ENCODE results near the gene TMPRSS12. TPM values are rescaled to one million over a fixed set of nuclear protein-coding genes. Genes with fewer than 3 reads are reported as not detected.

TMPRSS12 gene
- total and polyA plus RNA-seq, 2 experiments from 2014 or later: not detected

DNA sequence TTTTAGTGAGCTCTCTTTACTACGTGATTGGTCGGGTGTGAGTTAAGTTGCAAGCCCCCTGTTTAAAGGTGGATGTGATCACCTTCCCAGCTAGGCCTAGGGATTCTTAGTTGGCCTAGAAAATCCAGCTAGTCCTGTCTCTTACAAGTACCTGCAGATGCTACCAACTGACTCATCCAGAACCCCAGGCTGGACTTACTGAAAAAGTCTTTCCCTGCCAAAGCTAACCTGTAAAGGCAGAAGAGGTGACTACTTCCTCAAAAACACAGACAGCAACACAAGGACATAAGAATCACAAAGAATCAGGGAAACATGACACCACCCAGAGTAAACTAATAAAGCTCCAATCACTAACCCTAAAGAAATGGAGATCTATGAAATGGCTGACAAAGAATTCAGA is 70.5 kb downstream of the TMPRSS12 start:
- H3K4me1 ChIP-seq (ENCODE audit: insufficient read depth): no peaks in the 10 kb centered on the region
- TF ChIP-seq EZH2phosphoT487 (IDR thresholded peaks at IDR 0.05; ENCODE audit: insufficient read depth, low read depth): no peak
- no peak overlapping the region for H3K9ac ChIP-seq
- WGBS, 2 experiments (ENCODE audit: low coverage in 1 of 2, low lambda C conversion rate in 2 of 2, missing lambda C conversion rate in 2 of 2): 77 to 93% methylated on average over 2 of the region's 2 CpGs
- no peaks in the 10 kb centered on the region for H3K9me2 ChIP-seq (ENCODE audit: insufficient read depth)
- H4K20me1 ChIP-seq (ENCODE audit: insufficient read depth): no peaks in the 10 kb centered on the region
- no peak overlapping the region for H3K27ac ChIP-seq
- no peak overlapping the region for H2AFZ ChIP-seq
- no peaks in the 10 kb centered on the region for H3F3A ChIP-seq (ENCODE audit: insufficient read depth)
- no peak for DNase-seq
- in situ Hi-C loops (cut with MboI): no loop called here
- H3K4me2 ChIP-seq (ENCODE audit: unreplicated experiment): no peak overlapping the region
- no peaks in the 10 kb centered on the region for H3K79me2 ChIP-seq (ENCODE audit: insufficient read depth)
- no peaks in the 10 kb centered on the region for H3K36me3 ChIP-seq (ENCODE audit: low read depth)
- H3K4me3 ChIP-seq: no peak overlapping the region
- H3K27me3 ChIP-seq (replicated peaks; ENCODE audit: insufficient read depth): no peaks in the 10 kb centered on the region
- H3K9me3 ChIP-seq (ENCODE audit: low read depth): no peaks in the 10 kb centered on the region

DNA sequence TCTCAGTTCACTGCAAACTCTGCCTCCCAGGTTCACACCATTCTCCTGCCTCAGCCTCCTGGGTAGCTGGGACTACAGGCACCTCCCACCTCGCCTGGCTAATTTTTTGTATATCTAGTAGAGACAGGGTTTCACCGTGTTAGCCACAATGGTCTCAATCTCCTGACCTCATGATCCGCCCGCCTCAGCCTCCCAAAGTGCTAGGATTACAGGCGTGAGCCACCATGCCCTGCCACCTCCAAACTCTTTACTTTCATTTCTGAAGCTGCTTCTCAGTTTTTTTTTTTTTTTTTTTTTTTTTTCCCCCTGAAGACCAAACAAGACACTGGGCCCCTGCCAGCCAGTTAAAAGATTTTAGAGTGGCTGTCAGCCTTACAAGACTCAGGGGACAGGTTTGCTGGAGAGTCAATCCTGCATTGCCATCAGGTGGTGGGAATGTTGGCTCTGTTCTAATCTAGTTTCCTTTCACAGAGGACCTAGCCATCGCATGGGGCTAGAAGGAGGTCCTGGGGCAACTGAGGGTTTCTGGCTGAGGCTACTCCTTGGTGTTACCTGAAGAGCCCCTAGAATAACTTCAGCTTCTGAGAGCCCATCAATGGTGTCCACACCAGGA is 72.3 kb downstream of the TMPRSS12 start:
- Histone ChIP-seq H3K27ac (no peak overlapping the region), H3K9ac (no peak overlapping the region), H3K79me2 (ENCODE audit: insufficient read depth) (no peaks in the 10 kb centered on the region), H3K4me1 (ENCODE audit: insufficient read depth) (no peaks in the 10 kb centered on the region), H4K20me1 (ENCODE audit: insufficient read depth) (no peaks in the 10 kb centered on the region), H3K4me3 (no peak overlapping the region), H3K9me2 (ENCODE audit: insufficient read depth) (no peaks in the 10 kb centered on the region), H3K9me3 (ENCODE audit: low read depth) (no peaks in the 10 kb centered on the region), H3K36me3 (ENCODE audit: low read depth) (no peaks in the 10 kb centered on the region), H3F3A (ENCODE audit: insufficient read depth) (no peaks in the 10 kb centered on the region), H2AFZ (no peak overlapping the region), H3K27me3 (replicated peaks; ENCODE audit: insufficient read depth) (no peaks in the 10 kb centered on the region), H3K4me2 (ENCODE audit: unreplicated experiment) (no peak overlapping the region)
- TF ChIP-seq EZH2phosphoT487 (IDR thresholded peaks at IDR 0.05; ENCODE audit: insufficient read depth, low read depth): no peak
- TF ChIP-seq EZH2 (IDR thresholded peaks at IDR 0.05; ENCODE audit: insufficient read depth, poor library complexity, severe bottlenecking): no peak
- in situ Hi-C loops (cut with MboI): no loop called here
- DNase-seq: no peak
- 59 to 68% methylated on average over 6 of the region's 6 CpGs for WGBS, 2 experiments (ENCODE audit: low coverage in 1 of 2, low lambda C conversion rate in 2 of 2, missing lambda C conversion rate in 2 of 2)

DNA sequence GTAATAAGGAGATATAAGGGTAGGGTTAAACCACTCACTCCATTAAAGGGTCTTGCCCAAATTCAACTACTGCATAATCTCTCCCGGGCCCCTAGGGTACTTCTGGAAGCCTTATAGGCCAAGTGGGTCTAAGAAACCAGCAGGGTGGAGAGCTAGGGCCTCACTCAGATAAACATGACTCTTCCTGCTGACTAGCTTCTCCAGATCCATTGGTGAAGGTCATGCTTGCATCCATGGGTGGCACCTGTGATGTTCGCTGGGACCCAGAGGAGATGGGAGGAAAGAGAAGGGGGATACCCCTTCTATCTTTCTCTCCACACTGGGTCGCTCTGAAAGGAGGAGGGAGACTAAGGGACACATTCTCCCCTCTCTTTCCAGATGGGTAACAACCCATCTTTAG is 73.6 kb downstream of the TMPRSS12 start:
- no peak for TF ChIP-seq EZH2phosphoT487 (IDR thresholded peaks at IDR 0.05; ENCODE audit: insufficient read depth, low read depth)
- TF ChIP-seq EZH2 (IDR thresholded peaks at IDR 0.05; ENCODE audit: insufficient read depth, poor library complexity, severe bottlenecking): no peak
- no peaks in the 10 kb centered on the region for H3K4me1 ChIP-seq (ENCODE audit: insufficient read depth)
- H2AFZ ChIP-seq: no peak overlapping the region
- no peak overlapping the region for H3K9ac ChIP-seq
- no peaks in the 10 kb centered on the region for H3K27me3 ChIP-seq (replicated peaks; ENCODE audit: insufficient read depth)
- H3K9me2 ChIP-seq (ENCODE audit: insufficient read depth): no peaks in the 10 kb centered on the region
- H4K20me1 ChIP-seq (ENCODE audit: insufficient read depth): no peaks in the 10 kb centered on the region
- no peaks in the 10 kb centered on the region for H3K9me3 ChIP-seq (ENCODE audit: low read depth)
- no peak overlapping the region for H3K4me2 ChIP-seq (ENCODE audit: unreplicated experiment)
- H3K79me2 ChIP-seq (ENCODE audit: insufficient read depth): no peaks in the 10 kb centered on the region
- H3K27ac ChIP-seq: no peak overlapping the region
- H3F3A ChIP-seq (ENCODE audit: insufficient read depth): no peaks in the 10 kb centered on the region
- DNase-seq: no peak
- WGBS, 2 experiments (ENCODE audit: low coverage in 1 of 2, low lambda C conversion rate in 2 of 2, missing lambda C conversion rate in 2 of 2): 35 to 41% methylated on average over 3 of the region's 3 CpGs
- no peak overlapping the region for H3K4me3 ChIP-seq
- in situ Hi-C loops (cut with MboI): no loop called here
- no peaks in the 10 kb centered on the region for H3K36me3 ChIP-seq (ENCODE audit: low read depth)

DNA sequence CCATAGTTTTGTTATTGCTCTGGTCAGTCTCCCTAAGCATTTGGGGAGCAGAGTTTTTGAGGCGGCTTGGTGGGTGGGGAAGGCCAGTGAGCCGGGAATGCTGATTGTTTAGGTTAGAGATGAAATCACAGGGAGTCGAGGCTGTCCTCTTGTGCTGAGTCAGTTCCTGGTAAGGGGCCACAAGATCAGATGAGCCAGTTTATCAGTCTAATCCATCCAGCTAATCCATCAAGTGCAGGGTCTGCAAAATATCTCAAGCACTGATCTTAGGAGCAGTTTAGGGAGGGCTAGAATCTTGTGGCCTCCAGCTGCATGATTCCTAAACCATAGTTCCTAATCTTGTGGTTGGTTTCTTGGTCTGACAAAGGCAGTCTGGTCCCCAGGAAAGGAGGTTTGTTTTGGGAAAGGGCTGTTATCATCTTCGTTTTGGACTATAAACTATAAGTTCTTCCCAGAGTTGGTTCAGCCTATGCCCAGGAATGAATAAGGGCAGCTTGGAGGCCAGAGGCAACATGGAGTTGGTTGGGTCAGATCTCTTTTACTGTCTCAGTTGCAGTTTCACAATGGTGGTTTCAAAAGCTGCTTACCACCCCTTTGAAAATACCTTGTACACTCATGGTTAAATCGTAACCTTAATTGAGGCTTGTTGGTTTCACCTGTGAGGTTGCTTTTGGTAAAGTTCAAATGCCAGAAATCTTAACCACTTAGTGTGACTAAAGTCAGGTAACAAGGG is 76.0 kb downstream of the TMPRSS12 start:
- Histone ChIP-seq H3K27ac (no peak overlapping the region), H3K4me2 (ENCODE audit: unreplicated experiment) (no peak overlapping the region), H3K9ac (no peak overlapping the region), H3K79me2 (ENCODE audit: insufficient read depth) (no peaks in the 10 kb centered on the region), H4K20me1 (ENCODE audit: insufficient read depth) (no peaks in the 10 kb centered on the region), H3K36me3 (ENCODE audit: low read depth) (no peaks in the 10 kb centered on the region), H3F3A (ENCODE audit: insufficient read depth) (peaks cover 4% of the 10 kb centered on the region; the same call in 1 of the 2 replicates), H3K4me1 (ENCODE audit: insufficient read depth) (peaks cover 13% of the 10 kb centered on the region), H2AFZ (no peak overlapping the region), H3K9me2 (ENCODE audit: insufficient read depth) (no peaks in the 10 kb centered on the region), H3K4me3 (no peak overlapping the region), H3K27me3 (replicated peaks; ENCODE audit: insufficient read depth) (no peaks in the 10 kb centered on the region), H3K9me3 (ENCODE audit: low read depth) (no peaks in the 10 kb centered on the region)
- WGBS, 2 experiments (ENCODE audit: low coverage in 1 of 2, low lambda C conversion rate in 2 of 2, missing lambda C conversion rate in 2 of 2): 70 to 77% methylated on average over 5 of the region's 5 CpGs
- in situ Hi-C loops (cut with MboI): no loop called here
- DNase-seq: no peak
- TF ChIP-seq EZH2 (IDR thresholded peaks at IDR 0.05; ENCODE audit: insufficient read depth, poor library complexity, severe bottlenecking): no peak
- TF ChIP-seq EZH2phosphoT487 (IDR thresholded peaks at IDR 0.05; ENCODE audit: insufficient read depth, low read depth): no peak

Measured in GM23248 (cell line).